Thyroid gland (tissue), 4 donors: ENCODE data around the gene NPHP4. TPM values are rescaled to one million over a fixed set of nuclear protein-coding genes. Genes with fewer than 3 reads are reported as not detected.

Experiments used
- DNase-seq, 2 donors: peaks; one replicate each; pipeline ENCODE4 v3.0.0-alpha.2; 2019
- H3K27ac ChIP-seq, 3 donors: fragments of 200-600 bp; sonication (generic); 1 replicate in 2 of 3; 2 replicates in 1 of 3; pipeline ENCODE4 v1.5.1; 2016 to 2019; ENCODE audit warnings: mild to moderate bottlenecking in 1 of 3, moderate library complexity in 1 of 3
- H3K27me3 ChIP-seq: fragments of 200-600 bp; sonication (generic); one replicate; pipeline ENCODE4 v1.5.1; 2019
- H3K36me3 ChIP-seq, 2 donors: fragments of 200-600 bp; sonication (generic); one replicate each; pipeline ENCODE4 v1.5.1; 2016 to 2019
- H3K4me1 ChIP-seq, 2 donors: fragments of 200-600 bp; sonication (generic); one replicate each; pipeline ENCODE4 v1.5.1; 2017 to 2019
- H3K4me3 ChIP-seq, 3 donors: fragments of 200-600 bp; sonication (generic); replicated peaks in 1 of 3; 1 replicate in 2 of 3; 2 replicates in 1 of 3; pipeline ENCODE4 v1.5.1; 2016; ENCODE audit warnings: mild to moderate bottlenecking in 1 of 3
- H3K9me3 ChIP-seq: fragments of 200-600 bp; sonication (generic); one replicate; pipeline ENCODE4 v1.5.1; 2017
- CTCF ChIP-seq, 6 experiments: fragments of 200-600 bp in 3 of 6; fragments of 450-650 bp in 3 of 6; sonication (generic) in 3 of 6; IDR thresholded peaks; one replicate each; pipeline ENCODE4 v1.5.1; 2016 to 2019; ENCODE audit warnings: antibody characterized with exemption in 6 of 6, mild to moderate bottlenecking in 2 of 6, inconsistent platforms in 1 of 6, moderate library complexity in 1 of 6
- POLR2A ChIP-seq, 2 donors: fragments of 450-650 bp; IDR thresholded peaks; one replicate each; pipeline ENCODE4 v1.6.1; 2017; ENCODE audit warnings: antibody characterized with exemption in 2 of 2, mild to moderate bottlenecking in 2 of 2, moderate library complexity in 1 of 2
- WGBS, 2 donors: methylation state at CpG; one replicate each; pipeline ENCODE4 v1.1.5; 2017; 5-methylcytosine and 5-hydroxymethylcytosine counted together
- intact Hi-C: fragments of 100-400 bp; cut with DNase I; formaldehyde crosslinking; loops from one replicate; pipeline ENCODE4 v1.15.1; 2023
- total RNA-seq, 4 donors: library from RNA; depleted of rRNA; stranded (reverse); fragments of >200 nt; gene quantifications; one replicate each; pipeline ENCODE4 v1.2.3, GENCODE V29; 2016

Gene NPHP4
- total RNA-seq, 4 donors from 2014 or later = 24.3 to 48.3 (median 30.4) TPM

- Histone ChIP-seq H3K4me3 (no peak overlapping the region), H3K27me3 (no peaks in the 10 kb centered on the region), H3K36me3 (peaks cover 0 to 5% of the 10 kb centered on the region in 2 donors), H3K4me1 (peaks cover 0 to 8% of the 10 kb centered on the region in 2 donors), H3K9me3 (no peaks in the 10 kb centered on the region), H3K27ac (no peak overlapping the region)
- no peak for DNase-seq
- intact Hi-C loops = no loop called here
- TF ChIP-seq CTCF (IDR thresholded peaks at IDR 0.05) = no peak
- no peak for TF ChIP-seq POLR2A (IDR thresholded peaks at IDR 0.05)
- WGBS, 2 donors = 90% methylated on average over 20 to 25 of the region's 26 CpGs
These were observed 14.5 kb downstream of the NPHP4 start for GRCh38 chr1:5977494-5978444.

GRCh38 chr1:5976726-5977493 is 15.3 kb downstream of the NPHP4 start:
- intact Hi-C loops = no loop called here
- TF ChIP-seq CTCF (IDR thresholded peaks at IDR 0.05) (no peak), POLR2A (IDR thresholded peaks at IDR 0.05) (no peak)
- WGBS, 2 donors = 95 to 96% methylated on average over 25 of the region's 25 CpGs

GRCh38 chr1:5976231-5976630 is 16.0 kb downstream of the NPHP4 start:
- 80 to 95% methylated on average over 2 to 13 of the region's 16 CpGs for WGBS, 2 donors
- no peak for TF ChIP-seq CTCF (IDR thresholded peaks at IDR 0.05)
- DNase-seq = no peak
- Histone ChIP-seq H3K4me3 (no peak overlapping the region), H3K27me3 (no peaks in the 10 kb centered on the region), H3K4me1 (peaks cover 0 to 8% of the 10 kb centered on the region in 2 donors), H3K9me3 (no peaks in the 10 kb centered on the region), H3K36me3 (peaks cover 0 to 5% of the 10 kb centered on the region in 2 donors), H3K27ac (no peak overlapping the region)
- intact Hi-C loops = no loop called here

More at GRCh38 chr1:5976726-5977493, 15.3 kb downstream of the NPHP4 start:
- Histone ChIP-seq H3K36me3 (peaks cover 0 to 5% of the 10 kb centered on the region in 2 donors), H3K4me3 (no peak overlapping the region), H3K27ac (no peak overlapping the region), H3K9me3 (no peaks in the 10 kb centered on the region), H3K27me3 (no peaks in the 10 kb centered on the region), H3K4me1 (peaks cover 0 to 8% of the 10 kb centered on the region in 2 donors)
- no peak for DNase-seq

- H3K9me3 ChIP-seq = no peaks in the 10 kb centered on the region
- H3K4me3 ChIP-seq = no peak overlapping the region
- H3K36me3 ChIP-seq = peaks cover 0 to 5% of the 10 kb centered on the region in 2 donors
- H3K4me1 ChIP-seq = peaks cover 0 to 8% of the 10 kb centered on the region in 2 donors
- intact Hi-C loops = no loop called here
- peak; percentile 56 to 67 for DNase-seq
- WGBS, 2 donors = 73 to 83% methylated on average over 14 to 17 of the region's 17 CpGs
- TF ChIP-seq POLR2A (IDR thresholded peaks at IDR 0.05) (no peak), CTCF (IDR thresholded peaks at IDR 0.05) (peak; percentile 27 to 79 (median 72))
- H3K27ac ChIP-seq = no peak overlapping the region
- no peaks in the 10 kb centered on the region for H3K27me3 ChIP-seq
These were observed 16.9 kb downstream of the NPHP4 start for GRCh38 chr1:5975133-5975880.
